Stimulated activated CD4-positive, alpha-beta T cell treated with anti-CD3 and anti-CD28 coated beads, Interleukin-12 subunit alpha, Interleukin-12 subunit beta, amount 100 ng/mL, for 48 hours (primary cell): Measurements from ENCODE around the gene DCAF11.

Source experiments
- DNase-seq, 3 donors: peaks; one replicate each; pipeline ENCODE4 v3.0.0-alpha.2; 2020; ENCODE audit warnings: low read depth in 2 of 3, low spot score in 1 of 3

Gene DCAF11

DNA sequence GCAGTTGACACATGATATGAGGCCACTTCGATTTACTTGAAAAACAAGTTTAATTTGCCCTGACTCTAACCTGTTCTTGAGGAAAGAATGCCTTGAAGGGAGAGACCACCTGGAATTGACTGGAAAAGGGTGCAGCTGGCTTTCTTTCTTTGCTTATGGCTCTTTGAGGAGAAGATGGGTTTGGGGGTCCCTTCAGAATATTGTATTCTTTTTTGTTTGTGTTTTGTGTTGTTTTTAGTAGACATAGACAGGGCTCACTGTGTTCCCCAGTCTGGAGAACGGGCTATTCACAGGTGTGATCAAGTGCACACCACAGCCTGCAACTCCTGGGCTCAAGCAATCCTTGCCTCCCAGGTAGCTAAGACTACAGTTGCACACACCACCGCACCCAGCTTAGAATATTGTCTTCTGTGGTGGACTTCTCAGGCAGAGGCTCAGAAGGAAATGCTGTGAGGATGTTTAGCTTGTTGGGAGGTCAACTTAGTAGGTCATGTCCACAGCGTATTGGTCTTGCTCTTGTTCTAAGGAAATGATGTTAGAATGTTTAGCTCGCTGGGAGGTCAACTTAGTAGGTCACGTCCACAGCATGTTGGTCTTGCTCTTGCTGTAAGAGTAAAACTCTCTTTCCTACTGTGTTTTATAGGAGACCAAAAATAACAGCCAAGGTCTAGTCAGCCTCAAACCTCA lies 1.7 kb downstream of the DCAF11 start:
- DNase-seq: no peak

DNA sequence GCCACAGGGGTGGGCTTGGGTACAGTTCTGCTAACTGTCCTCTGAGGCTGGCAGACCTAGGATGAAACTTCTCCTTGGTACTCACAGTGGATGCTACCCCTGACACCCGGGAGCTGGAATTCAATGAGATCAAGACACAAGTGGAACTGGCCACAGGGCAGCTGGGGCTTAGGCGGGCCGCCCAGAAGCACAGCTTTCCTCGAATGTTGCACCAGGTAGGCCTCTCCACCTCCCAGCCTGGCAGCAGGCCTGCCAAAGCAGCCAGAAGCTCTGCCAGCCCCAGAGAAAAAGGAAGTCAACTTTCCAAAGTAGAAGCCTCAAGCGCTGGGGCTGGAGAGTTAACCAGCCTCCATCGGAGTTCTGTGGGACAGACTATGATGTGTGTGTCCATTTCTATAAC lies 2.6 kb downstream of the DCAF11 start:
- no peak for DNase-seq

DNA sequence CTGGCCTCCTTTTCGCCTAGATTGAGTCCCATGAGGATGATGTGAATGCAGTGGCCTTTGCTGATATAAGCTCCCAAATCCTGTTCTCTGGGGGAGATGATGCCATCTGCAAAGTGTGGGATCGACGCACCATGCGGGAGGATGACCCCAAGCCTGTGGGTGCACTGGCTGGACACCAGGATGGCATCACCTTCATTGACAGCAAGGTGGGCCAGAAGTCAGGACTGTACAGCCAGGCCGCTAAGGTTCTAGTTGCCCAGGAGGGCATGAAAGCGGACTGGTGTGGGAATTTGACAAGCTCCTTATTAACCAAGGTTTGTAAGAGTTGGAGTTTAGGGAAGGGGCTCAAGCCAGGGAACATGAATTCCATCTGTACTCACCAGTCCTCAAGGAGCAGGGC lies 5.1 kb downstream of the DCAF11 start:
- no peak for DNase-seq

DNA sequence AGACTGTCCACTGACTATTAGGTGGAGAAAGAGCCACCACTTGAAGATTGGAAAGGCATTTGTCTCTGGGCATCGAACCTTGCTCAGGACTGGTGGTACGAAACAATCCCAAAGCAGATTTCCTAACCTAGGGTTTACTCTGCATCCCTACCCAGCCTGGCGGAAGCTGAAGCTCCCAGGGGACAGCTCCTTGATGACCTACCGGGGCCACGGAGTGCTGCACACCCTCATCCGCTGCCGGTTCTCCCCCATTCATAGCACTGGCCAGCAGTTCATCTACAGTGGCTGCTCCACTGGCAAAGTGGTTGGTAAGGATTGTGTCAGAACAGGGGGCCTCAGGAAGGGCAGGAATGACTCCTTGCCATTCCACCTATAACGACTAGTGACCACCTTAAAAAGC lies 6.6 kb downstream of the DCAF11 start:
- no peak for DNase-seq

DNA sequence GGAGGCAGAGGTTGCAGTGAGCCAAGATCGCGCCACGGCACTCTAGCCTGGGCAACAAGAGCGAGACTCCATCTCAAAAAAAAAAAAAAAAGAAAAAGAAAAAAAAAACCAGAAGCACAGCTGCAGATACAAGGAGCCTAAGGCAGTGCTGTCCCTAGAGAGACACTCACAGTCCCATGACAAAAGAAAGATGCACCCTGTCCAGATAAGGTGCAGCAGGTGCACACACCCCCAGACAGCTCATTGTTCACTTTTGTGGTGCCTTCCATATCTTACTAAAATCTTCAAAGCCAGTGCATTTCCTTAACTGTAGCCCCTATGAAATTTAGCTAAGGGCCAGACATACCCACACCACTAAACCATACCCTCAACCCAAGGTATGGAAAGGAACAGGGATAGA lies 7.8 kb downstream of the DCAF11 start:
- no peak for DNase-seq

DNA sequence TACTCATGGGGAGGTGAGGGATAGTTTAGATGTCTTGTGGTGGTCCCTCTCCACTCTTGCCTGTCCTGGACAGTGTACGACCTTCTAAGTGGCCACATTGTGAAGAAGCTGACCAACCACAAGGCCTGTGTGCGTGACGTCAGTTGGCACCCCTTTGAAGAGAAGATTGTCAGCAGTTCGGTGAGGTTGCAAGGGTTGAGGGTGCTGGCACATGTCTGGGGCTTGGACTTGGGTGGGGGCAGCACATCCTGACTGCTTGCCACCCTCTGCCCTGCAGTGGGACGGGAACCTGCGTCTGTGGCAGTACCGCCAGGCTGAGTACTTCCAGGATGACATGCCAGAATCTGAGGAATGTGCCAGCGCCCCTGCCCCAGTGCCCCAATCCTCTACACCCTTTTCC lies 8.3 kb downstream of the DCAF11 start:
- no peak for DNase-seq

DNA sequence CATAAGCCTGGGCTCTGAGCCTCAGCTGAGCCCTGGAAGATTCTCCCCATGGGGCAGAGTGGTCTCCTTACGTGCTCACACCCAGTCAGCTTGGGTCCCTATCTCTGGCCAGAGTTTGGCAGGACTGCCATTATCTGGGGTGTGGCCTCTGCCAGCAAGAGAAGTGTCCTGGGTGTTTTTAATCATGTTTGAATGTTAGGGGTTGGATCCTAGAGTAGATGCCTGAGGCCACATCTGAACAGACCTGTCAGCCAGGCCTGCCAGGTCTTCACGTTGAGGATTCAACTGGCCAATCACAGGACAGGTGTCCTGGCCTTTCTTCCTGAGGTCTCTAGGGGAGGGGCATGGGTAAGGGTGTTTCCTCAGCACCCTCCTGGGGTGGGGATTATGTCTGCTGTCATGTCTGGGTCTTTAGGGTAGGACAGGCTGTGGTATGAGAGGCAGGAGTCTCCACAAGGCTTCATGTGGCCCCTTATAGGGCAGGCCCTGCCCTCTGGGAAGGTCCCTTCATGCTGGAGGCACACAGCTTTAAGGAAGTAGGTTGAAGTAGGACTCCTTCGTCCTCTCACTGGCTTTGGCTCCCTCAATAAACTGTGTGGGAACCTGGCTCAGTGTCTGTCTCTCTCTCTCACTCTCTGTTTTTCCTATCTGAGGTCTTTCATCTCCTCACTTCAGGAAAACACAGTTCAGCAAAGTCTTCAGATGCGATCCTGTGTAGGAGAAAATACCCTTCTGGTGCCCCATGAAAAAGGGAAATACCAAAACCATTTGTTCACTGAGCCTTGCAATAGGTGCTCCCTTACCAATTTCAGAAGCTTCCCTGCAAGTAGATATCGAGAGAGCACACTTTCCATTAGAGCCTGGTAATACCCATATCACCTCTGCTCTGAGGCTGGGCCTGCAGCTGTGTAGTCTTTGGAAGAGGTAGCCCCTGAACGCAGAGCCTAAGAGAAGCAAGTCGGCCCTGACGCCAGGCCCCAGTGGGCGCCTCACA lies 9.1 kb downstream of the DCAF11 start:
- no peak for DNase-seq

DNA sequence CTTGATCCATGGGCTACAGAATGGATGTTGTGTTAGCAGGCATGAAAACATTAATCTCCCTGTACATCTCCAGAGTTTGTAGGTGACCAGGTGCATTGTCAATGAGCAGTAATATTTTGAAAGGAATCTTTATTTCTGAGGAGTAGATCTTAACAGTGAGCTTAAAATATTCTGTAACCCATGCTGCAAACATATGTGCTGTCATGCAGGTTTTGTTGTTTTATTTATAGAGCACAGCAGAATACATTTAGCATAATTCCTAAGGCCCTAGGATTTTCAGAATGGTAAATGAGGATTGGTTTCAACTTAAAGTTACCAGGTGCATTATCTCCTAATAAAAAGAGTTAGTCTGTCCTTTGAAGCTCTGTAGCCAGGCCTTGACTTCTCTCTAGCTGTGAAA lies 12.4 kb downstream of the DCAF11 start:
- no peak for DNase-seq

DNA sequence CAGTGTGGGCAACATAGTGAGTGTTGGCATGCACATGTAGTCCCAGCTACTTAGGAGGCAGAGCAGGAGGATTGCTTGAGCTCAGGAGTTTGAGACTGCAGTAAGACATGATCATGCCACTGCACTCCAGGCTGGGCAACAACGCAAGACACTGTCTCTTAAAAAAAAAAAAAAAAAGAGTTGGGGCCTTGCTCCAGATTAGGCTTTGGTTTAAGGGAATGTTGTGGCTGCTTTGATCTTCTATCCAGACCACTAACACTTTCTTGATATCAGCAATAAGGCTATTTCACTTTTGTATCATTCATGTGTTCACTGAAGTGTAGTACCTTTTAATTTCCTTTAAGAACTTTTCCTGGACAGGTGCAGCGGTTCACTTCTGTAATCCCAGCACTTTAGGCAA lies 13.1 kb downstream of the DCAF11 start:
- DNase-seq: no peak

DNA sequence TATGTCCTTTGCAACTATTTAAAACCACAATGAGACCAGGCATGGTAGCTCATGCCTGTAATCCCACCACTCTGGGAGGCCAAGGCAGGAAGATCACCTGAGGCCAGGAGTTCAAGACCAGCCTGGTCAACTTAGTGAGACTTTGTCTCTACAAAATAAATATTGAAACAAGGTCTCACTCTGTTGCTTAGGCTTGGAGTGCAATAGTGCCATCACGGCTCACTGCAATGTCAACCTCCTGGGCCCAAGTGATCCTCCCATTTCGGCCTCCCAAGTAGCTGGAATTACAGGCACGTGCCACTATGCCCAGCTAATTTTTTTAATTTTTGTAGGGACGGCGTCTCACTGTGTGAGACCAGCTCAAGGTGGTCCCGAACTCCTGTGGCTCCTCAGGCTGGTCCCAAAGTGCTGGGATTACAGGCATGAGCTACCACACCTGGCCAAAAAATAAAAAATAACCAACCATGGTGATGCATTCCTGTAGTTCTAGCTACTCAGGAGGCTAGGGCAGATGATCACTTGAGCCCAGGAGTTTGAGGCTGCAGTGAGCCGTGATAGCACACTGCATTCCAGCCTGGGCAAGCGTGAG lies 14.9 kb downstream of the DCAF11 start:
- DNase-seq: no peak

DNA sequence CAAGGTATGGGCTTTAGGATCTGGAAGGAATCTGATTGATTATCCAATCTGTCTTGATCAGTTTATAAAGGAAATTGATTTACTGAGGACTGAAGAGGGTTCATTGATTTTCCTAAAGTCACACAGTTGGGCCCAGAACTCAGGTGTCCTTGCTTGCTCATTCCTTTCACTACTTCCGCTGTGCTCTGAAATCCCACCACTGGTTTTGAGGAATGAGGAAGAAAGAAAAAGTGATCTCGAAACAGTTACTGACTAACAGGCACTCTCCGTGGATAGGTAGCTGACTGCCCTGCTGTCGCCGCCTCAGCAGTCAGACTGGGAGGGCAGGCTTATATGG lies 15.8 kb downstream of the DCAF11 start, which contains the start of gene FITM1:
Gene FITM1, plus strand, starts transcription at position 280 of the 337 bp plus-strand sequence. CDS start 905 bp downstream, outside the sequence.
- no peak for DNase-seq

DNA sequence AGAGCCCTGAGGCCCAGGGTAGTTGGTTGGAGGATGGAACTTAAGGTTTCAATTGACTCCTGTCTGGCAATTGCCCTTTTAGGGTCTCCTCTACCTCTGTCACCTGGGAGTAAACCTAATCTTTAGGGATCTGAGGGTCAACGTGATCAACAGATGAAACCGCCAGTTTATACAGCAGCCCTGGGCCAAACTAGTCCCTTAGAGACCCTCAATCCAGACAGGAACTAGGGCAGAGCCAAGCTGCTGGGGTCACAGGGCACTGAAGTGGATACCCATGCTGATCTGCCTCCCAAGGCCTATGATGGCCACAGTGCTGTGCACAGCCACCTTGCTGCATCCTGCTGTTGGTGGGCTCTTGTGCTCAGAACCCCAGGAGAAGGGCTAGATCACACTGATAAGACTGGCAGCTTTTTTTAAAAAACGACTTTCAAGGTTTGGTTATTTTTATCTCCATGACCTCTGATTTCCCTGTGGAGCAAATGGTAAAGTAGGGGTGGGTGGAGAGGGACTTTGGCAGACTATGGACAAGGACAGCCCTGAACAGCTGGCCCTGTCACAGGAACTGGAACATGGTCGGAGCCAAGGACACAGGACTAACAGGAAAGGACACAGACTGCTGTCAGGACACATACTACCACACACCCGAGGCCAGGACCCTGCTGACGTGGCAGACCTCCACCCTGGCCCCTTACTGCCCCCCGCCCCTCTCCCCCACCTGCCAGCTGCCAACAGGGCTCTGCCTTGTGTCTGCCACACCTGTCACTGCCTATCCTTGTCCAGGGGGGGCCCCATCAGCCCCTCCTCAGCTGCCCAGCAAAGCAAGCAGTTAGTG lies 16.4 kb downstream of the DCAF11 start:
- no peak for DNase-seq

DNA sequence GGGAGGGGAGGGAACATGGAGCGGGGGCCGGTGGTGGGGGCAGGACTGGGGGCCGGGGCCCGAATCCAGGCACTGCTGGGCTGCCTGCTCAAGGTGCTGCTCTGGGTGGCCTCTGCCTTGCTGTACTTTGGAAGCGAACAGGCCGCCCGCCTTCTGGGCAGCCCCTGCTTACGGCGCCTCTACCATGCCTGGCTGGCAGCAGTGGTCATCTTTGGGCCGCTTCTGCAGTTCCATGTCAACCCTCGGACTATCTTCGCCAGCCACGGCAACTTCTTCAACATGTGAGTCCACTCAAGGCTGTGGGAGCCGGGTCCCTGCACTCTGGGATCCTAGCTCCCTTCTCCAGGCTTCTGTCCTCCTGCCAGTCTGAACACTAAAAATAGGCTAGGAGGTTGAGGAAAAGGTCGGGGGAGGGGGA lies 17.0 kb downstream of the DCAF11 start:
- DNase-seq: no peak

DNA sequence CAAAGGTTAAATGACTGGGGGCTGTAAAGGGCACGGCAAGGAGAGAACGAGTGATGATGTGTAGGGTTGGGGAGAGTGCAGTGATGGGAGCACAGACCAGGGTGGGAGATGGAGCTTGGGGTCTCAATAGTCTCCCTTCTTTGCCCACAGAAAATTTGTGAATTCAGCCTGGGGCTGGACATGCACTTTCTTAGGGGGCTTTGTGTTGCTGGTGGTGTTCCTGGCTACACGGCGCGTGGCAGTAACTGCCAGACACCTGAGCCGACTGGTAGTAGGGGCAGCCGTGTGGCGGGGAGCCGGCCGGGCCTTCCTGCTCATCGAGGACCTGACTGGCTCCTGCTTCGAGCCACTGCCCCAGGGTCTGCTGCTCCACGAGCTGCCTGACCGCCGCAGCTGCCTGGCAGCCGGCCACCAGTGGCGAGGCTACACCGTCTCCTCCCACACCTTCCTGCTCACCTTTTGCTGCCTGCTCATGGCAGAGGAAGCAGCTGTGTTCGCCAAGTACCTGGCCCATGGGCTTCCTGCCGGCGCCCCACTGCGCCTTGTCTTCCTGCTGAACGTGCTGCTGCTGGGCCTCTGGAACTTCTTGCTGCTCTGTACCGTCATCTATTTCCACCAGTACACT lies 17.6 kb downstream of the DCAF11 start:
- no peak for DNase-seq

DNA sequence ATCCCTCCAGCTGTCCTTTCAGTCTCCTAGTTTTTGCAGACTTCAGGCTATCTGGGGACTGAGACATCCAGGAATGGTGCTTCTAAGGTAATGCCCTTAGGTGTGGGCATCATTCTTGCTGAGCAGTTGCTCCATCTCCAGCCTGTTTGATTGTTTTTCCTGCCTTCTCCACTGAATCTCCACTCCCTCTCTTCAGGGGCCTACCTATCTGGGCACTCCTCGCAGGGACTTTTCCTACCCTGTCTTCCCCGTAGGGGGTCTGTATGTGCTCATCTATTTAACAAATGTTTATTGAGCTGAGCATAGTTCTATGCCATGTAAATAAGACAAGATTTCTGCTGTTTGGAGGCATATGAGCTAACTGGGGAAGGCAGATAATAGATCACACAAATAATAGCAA lies 18.4 kb downstream of the DCAF11 start:
- no peak for DNase-seq

DNA sequence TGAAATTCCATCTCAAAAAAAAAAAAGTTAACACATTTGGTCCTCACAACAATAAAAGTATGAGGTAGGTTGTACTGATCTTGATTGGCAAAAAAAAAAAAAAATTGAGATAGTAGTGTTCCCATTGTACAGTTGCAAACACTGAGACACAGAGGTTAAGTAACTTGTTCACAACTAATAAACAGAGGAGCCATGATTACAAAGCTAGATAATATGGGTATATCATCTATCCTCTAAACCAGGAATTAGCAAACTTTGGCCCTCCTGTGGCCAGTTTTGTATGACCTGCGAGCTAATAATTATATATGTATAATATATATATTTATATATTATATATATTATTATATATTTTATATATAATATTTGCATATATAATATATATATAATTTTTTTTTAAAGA lies 19.2 kb downstream of the DCAF11 start:
- no peak for DNase-seq

DNA sequence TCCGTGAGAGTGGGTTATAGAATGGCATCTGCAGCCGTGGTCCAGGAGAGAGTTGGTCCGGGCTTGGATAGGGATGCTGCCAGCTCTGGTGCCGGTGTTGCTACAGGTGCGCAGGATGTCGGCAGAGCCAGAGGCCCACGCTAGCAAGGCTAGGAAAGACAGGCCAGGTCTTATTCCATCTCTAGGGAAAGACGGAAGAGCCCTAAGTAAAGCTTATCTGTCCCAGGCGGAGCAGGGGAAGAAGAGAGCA lies 20.9 kb downstream of the DCAF11 start:
- no peak for DNase-seq

DNA sequence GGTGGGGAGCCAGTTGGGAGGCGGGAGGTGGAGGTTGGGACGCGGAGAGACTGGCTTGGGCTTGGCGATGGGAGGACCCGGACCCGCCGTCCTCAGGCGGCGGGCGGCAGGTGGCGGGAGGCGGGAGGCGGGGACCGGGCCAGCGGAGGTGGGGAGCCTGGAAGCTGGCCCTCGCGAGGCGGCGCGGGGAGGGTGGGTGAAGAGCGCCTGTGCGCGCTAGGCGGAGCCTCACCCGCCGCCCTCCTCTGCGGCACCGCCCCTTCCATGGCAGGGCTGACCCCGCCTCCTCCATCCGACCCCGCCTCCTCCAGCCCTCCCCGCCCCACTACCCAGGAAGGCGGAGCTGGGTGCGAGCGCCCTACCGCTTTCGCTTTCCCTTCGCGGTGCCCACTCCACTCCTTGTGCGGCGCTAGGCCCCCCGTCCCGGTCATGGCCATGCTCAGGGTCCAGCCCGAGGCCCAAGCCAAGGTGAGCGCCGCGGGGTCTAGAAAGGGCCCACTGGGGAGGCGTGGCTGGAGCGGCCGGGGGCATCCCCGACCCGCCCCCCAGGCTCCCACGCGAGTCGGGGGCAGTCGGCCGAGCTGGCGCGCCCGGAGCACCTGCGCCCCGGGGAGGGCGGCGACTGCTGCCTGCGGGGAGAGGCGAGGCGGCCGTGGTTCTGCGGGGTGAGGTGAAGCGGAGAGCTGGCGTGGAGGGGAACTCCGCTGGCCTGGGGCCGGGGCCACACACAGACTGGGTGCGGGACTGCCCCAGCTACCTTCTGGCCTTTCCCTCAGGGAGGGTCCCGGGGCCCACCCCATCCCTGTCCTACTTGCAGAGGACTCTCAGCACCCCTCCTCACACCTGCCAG lies 21.5 kb downstream of the DCAF11 start, which contains the start of gene PSME1:
Gene PSME1, plus strand, starts transcription at position 361 of the 850 bp plus-strand sequence. Its CDS starts 69 bp downstream, at position 430.
- peak; percentile 92 to 97 (median 93) for DNase-seq

DNA sequence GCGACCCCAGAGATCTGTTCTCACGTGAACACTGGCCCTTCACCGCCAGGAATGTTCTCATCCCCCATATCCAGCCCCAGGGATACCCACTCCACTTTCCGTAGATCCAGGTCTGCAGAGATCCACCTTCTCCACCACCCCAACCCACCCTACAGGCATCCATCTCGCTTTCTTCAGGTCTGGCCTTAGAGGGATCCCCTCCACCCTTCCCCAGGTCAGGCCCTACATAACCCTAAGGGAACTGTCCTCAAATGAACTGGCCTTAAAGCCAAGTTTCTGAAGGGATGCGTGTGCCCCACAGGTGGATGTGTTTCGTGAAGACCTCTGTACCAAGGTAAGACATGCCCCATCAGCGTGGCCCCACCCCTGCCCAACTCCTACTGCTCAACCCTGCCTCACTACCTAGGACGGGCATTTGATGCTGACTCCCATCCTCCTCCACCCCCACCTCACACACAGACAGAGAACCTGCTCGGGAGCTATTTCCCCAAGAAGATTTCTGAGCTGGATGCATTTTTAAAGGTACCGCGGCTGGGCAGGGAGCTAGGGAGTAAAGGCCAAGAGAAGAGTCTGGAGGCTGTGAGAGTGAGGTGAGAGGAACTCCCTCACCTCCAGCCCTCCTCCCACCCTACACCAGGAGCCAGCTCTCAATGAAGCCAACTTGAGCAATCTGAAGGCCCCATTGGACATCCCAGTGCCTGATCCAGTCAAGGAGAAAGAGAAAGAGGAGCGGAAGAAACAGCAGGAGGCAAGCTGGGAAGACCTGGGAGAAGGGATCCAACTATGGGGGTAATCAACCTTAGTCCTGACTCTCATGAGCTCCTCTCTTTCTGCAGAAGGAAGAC lies 22.3 kb downstream of the DCAF11 start:
- DNase-seq: no peak
